ENCODE measurements around the gene USP22.

Gene USP22

DNA sequence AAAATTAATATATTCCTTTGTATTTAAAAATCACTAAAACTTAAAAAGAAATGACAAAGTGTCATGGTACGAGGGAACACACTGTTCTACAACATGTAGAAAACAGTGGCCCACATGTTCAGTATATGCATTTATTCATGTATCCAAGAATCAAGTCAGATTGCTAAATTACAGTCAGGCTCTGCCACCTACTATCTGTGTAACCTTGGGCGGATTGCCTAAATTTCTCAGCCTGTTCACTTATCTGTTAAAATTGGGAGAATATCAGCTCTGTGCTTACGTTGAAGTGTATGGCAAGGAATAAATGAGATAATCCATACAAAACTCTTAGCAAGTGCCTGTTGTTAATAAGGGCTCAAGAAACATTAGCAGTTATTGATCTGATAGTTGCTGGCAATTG, 3.4 kb upstream of the USP22 start:
- no peak for DNase-seq (ENCODE audit: low read depth in 2 of 2)

GRCh38 chr17:21044971-21045370, 2.2 kb upstream of the USP22 start:
- DNase-seq (ENCODE audit: low read depth in 2 of 2): no peak

DNA sequence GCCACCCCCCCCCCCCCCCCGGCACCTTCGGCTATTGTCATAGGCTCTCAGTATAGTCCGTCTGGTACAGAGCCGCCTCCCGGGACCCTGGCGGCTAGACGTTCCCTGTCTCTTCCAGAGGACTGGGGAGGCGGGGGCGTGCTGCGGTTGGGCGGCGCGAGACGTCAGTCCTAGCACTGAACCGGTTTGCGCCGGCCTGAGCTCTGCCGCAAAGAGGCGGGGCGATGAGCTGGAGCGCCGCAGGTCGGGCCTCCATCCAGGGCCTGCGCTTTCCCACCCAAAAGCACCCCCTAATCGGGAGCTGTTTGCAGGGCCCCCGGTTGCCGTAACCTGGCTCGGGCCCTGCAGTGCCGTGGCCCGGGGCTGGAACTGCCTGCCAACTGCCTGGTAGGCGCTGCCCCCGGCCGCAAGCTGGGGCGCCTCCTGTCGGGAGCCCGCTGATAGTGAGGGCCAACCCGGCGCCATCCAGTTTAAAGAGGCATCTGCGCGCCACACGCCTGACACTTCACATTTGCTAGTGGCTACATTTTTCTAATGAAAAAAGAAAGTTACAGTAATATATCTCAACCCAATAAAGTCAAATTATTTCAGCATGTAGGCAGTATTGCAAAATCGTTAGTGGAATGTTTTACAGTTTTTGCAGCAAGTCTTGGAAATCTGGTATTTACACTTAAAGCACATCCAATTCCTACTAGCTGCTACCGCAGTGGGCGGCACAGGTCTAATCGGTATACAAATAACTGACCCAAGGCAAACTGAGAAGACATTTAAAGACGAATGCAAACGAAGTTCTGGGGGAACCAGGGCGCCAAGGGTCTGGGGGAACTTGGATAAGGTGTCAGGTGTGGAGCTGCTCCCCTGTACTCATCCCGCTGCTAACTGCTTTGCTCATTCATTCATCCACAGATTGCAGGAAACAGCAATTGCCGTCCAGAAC, 753 bp upstream of the USP22 start:
- peak; percentile 93 to 94 for DNase-seq (ENCODE audit: low read depth in 2 of 2)

GRCh38 chr17:21041741-21042457, 912 bp downstream of the USP22 start:
- DNase-seq (ENCODE audit: low read depth in 2 of 2): peak; percentile 56 to 60

DNA sequence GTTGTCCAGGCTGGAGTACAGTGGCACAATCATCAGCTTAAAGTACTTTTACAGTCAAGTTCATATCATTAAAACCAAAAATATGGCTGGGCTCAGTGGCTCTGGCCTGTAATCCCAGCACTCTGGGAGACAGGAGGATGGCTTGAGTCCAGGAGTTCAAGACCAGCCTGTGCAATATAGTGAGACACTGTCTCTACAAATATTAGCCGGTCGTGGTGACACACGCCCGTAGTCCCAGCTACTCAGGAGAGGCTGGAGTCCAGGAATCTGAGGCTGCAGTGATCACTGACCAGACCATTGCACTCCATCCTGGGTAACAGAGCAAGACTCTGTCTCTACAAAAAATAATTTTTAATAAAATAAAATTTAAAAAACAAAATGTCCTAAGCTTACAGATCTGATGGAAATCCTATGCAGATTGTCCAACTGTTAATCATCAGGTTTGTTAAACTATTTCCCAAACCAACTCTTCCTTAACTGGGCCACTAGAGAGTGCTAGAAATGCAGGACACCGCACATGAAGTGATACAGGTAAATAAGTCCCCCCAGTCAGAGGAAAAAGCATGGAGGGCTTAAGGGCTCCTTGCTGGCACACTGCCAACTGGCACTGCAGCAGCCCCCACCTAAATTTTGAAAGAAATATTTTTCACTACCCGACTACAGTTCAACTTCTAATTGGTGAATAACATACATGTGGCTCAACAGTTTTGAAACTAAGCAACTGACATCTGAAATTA, 2.8 kb downstream of the USP22 start:
- no peak for DNase-seq (ENCODE audit: low read depth in 2 of 2)

DNA sequence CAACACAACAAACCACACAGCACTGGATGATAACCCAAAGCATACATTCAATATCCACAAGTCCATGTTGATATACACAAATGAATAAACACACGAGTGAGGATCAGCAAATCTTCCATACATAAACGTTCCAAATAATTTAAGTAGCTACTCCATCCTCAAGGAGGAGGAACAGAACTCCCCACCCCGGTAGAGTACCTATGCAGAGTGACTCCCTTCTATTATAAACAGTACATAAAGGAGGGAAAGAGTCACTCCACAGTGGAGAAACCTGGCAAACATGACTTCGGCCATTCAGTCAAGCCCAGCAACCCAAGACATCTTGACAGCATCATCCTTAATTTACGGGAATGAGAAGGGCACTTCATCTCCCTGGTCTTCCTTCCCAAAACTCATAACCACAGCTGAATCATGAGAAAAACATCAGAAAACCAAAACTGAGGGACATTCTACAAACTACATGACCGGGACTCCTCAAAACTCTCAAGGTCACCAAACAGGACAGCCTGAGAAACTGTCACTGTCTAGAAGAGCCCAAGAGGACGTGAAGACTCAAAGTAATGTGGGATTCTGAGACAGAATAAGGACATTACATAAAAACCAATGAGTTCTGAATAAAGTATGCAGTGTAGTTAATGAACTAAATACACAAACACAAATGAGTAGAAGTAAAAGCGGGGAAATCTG, 5.6 kb downstream of the USP22 start:
- DNase-seq (ENCODE audit: low read depth in 2 of 2): no peak

DNA sequence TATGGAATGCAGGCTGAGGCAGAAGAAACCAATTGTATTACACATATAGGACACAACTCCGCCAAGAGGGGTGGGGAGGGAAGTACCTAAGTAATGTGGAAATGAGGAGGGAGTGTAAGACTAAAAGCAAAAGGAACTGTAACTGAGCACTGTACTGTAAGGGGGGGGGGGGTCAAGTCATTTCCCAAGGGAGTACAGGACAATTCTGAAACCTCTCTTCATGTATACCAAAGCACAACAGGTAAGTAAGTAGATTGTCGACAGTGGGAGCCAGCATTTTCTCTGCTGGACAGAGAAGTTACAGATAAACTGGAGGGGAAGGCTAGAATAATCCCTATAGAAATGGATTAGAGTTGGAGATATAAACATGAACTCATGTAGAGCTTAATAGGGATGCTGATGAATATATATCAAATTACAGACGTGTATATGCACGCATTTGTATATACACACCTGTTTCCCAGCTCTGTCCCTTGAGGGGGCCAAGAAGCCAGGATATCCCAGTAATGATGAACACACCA, 6.4 kb downstream of the USP22 start:
- no peak for DNase-seq (ENCODE audit: low read depth in 2 of 2)

DNA sequence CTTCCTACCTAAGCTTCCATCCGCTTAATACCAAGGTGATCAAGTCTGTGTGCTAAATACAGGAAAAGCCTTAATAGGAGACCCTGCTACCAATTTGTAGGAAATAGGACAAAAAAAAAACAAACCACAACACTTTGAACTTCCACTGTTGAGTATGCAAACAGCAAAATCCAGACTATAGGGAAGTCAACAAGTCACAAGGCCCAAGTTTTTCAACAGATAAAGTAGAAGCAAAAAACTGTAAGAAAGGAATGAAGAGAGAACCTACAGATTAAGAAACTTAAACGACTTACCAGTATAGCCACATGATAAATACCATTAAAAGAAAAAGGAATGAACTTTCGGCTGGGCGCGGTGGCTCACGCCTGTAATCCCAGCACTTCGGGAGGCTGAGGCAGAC, 7.4 kb downstream of the USP22 start:
- no peak for DNase-seq (ENCODE audit: low read depth in 2 of 2)

GRCh38 chr17:21034340-21035235, 8.2 kb downstream of the USP22 start:
- no peak for DNase-seq (ENCODE audit: low read depth in 2 of 2)

DNA sequence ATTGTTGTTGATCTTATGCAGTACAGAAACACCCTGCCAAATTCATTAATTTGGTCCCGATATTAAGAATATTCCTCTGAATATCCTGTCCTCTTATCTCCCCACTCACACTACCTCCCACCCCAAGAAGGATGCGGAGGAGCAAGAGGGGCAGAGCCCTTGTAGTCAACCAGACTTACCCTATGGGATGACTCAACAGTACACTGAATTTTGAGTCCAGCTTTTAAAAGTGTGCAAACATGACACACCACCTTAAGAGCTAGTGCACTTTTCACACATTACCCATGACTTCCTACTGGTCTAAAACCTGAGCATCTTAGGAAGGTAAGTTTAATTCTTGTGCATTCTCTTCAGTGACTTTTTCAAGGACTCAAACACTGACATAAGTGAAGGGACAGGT, 9.5 kb downstream of the USP22 start:
- DNase-seq (ENCODE audit: low read depth in 2 of 2): no peak

GRCh38 chr17:21031756-21032396, 10.9 kb downstream of the USP22 start:
- no peak for DNase-seq (ENCODE audit: low read depth in 2 of 2)

GRCh38 chr17:21030375-21030774, 12.4 kb downstream of the USP22 start:
- no peak for DNase-seq (ENCODE audit: low read depth in 2 of 2)

GRCh38 chr17:21029515-21029914, 13.3 kb downstream of the USP22 start:
- DNase-seq (ENCODE audit: low read depth in 2 of 2): no peak

DNA sequence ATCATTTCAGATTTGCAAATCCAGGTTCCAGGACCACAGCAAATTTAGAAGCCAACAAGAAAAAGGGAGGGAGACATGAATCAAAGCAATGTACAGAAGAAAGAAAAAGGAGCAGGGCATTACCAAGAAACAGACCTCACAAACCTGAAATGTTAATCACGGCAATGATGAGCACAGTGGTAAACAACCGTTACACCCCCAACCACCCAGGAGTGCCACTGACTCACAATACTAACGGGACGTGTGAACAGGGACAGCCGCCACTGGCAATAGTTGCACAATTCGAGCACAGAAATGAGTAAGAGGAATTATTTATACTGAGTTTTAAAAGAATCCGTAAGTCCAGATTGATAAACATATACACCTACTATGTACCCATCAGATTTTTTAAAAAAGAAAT, 13.8 kb downstream of the USP22 start:
- no peak for DNase-seq (ENCODE audit: low read depth in 2 of 2)

DNA sequence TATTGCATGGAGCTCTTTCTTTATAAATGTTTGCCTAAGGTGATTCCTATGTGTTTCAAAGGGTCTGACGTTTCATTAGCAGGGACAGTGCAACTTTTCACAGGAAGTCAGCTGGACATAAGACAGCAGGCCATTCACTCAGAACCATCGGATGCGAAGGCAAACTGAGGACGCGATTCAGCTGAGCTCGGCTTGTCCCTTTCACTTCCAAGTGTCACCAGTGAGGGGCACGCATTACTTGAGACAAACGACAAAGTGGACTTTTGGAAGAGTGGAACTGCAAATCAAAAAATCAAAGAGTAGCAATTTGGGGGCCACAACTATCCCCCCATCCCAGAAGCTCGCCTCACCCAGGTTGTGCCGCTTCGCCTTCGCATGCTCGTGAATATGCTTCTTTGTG, 14.6 kb downstream of the USP22 start:
- DNase-seq (ENCODE audit: low read depth in 2 of 2): no peak

- no peak for DNase-seq (ENCODE audit: low read depth in 2 of 2)
These were observed 15.8 kb downstream of the USP22 start for GRCh38 chr17:21027031-21027430.

DNA sequence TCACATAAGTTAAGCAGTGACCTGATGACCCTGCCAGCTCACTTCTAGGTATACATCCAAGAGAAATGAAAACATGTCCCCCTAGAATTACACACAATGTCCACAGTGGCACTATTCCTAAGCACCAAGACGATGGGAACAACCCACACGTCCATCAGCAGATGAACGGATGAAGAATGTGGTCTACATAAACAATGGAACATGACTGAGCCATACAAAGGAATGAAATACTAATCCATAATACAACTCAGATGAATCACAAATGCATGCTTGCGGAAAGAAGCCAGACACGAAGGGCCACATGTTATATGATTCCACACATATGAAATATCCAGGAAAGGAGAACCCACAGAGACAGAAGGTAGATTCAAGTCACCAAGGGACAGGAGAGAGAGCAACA, 17.4 kb downstream of the USP22 start:
- no peak for DNase-seq (ENCODE audit: low read depth in 2 of 2)

- DNase-seq (ENCODE audit: low read depth in 2 of 2): no peak
These were observed 18.8 kb downstream of the USP22 start for GRCh38 chr17:21024024-21024423.

DNA sequence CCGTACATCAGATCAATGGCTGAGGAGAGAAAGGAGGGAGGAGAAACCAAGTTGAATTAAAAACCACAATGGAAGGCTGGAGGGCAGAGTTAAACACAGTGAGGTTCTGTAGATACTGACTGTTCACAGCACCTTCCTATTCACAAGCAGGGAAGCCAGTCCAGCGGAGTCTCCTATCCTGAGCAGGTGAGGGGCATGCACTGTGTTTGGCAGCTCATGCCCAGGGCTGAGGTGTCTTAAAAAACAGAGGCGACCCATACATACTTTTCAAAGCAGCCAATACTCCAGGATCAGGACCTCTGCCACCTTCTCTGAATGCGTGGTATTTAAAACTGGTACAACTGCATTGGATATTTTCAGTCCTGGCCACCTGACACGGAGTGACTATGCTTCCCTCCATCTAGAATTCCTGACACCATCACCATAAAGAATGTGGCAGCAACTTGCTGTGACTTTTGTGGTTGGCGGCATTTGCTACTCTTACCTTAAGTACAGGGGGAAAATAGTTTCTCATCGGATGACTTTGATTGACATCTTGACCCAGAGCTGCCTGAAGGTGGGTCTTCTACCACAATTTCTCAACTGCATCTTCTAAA, 21.5 kb downstream of the USP22 start:
- DNase-seq (ENCODE audit: low read depth in 2 of 2): no peak

- DNase-seq (ENCODE audit: low read depth in 2 of 2): no peak
These were observed 22.2 kb downstream of the USP22 start for GRCh38 chr17:21020622-21021021.

Data from activated CD4-positive, alpha-beta T cell treated with anti-CD3 and anti-CD28 coated beads for 24 hours (primary cell).